Panc1 (cell line): Measurements from ENCODE around the gene PDE11A. TPM values are rescaled to one million over a fixed set of nuclear protein-coding genes. Genes with fewer than 3 reads are reported as not detected.

ENCODE experiments used
- ATAC-seq: fragments of 200-7000 bp; cut with Tn5 transposase; 2 replicates; pipeline ENCODE4 v1.9.1; 2020; ENCODE audit warnings: mild to moderate bottlenecking, moderate library complexity
- BruUV-seq: library from RNA; stranded (reverse); fragments of 400-500 nt; replicated peaks from 2 replicates; lab custom pipeline; 2021; lab: Mats Ljungman, UMichigan
- CTCF ChIA-PET: fragments of 300-600 bp; sonication (Branson Sonifier 250); formaldehyde crosslinking; loops from one replicate; lab custom pipeline; 2022; ENCODE audit warnings: antibody characterized with exemption; lab: Charles Lee
- POLR2A ChIA-PET: fragments of 300-600 bp; sonication (Branson Sonifier 250); formaldehyde crosslinking; loops from one replicate; lab custom pipeline; 2022; ENCODE audit warnings: antibody characterized with exemption; lab: Charles Lee
- DNase-seq: peaks from one replicate; pipeline ENCODE4 v3.0.0-alpha.2; 2010; ENCODE audit warnings: low read depth, low spot score
- H3K27ac ChIP-seq: 2 replicates; pipeline ENCODE4 v1.5.1; 2011; ENCODE audit warnings: mild to moderate bottlenecking, low read length, inconsistent platforms
- H3K27me3 ChIP-seq: fragments of 200-500 bp; sonication (Bioruptor generic); 2 replicates; pipeline ENCODE4 v1.6.0; 2014; ENCODE audit warnings: low read length, inconsistent platforms; ENCODE audit not compliant: control insufficient read depth, insufficient read depth
- H3K36me3 ChIP-seq: fragments of 200-500 bp; sonication (Bioruptor generic); 2 replicates; pipeline ENCODE4 v1.5.1; 2014; ENCODE audit warnings: inconsistent platforms, mild to moderate bottlenecking, low read length, moderate library complexity; ENCODE audit not compliant: control insufficient read depth, insufficient read depth
- H3K4me1 ChIP-seq: 2 replicates; pipeline ENCODE4 v1.5.1; 2011; ENCODE audit warnings: inconsistent platforms, mild to moderate bottlenecking, low read length, moderate library complexity; ENCODE audit not compliant: control insufficient read depth, insufficient read depth
- H3K4me3 ChIP-seq, 2 experiments: 2 replicates each; pipeline ENCODE4 v1.5.1; 2011 to 2012; ENCODE audit warnings: low read depth in 2 of 2, low read length in 2 of 2, mild to moderate bottlenecking in 2 of 2, inconsistent platforms in 1 of 2, moderate library complexity in 1 of 2
- H3K9me3 ChIP-seq: fragments of 200-500 bp; sonication (Bioruptor generic); 2 replicates; pipeline ENCODE4 v1.5.1; 2014; ENCODE audit warnings: low read depth, mild to moderate bottlenecking, inconsistent platforms, low read length, moderate library complexity; ENCODE audit not compliant: control insufficient read depth, insufficient read depth
- CTCF ChIP-seq: fragments of 450-650 bp; IDR thresholded peaks from 2 replicates; pipeline ENCODE4 v1.5.1; 2017; ENCODE audit warnings: mild to moderate bottlenecking
- POLR2AphosphoS5 ChIP-seq: IDR thresholded peaks from 2 replicates; pipeline ENCODE4 v1.6.1; 2012; ENCODE audit warnings: mild to moderate bottlenecking, low read depth, low read length, moderate library complexity
- SIN3A ChIP-seq: IDR thresholded peaks from 2 replicates; pipeline ENCODE4 v1.6.1; 2012; ENCODE audit warnings: low read depth, mild to moderate bottlenecking, low read length, moderate library complexity, borderline replicate concordance; ENCODE audit not compliant: insufficient read depth
- TCF7L2 ChIP-seq: IDR thresholded peaks from 2 replicates; pipeline ENCODE4 v1.6.1; 2011; ENCODE audit warnings: mild to moderate bottlenecking, low read depth, low read length, inconsistent platforms
- in situ Hi-C: cut with HindIII; loops from 2 replicates; pipeline ENCODE4 v1.10.0; 2016; ENCODE audit warnings: low sequenced_read_pairs, low pct_unique_long_range_greater_than_20kb
- intact Hi-C: fragments of 100-400 bp; cut with micrococcal nuclease; formaldehyde crosslinking; loops from one replicate; pipeline ENCODE4 v1.10.0; 2022; ENCODE audit not compliant: unreplicated experiment
- total RNA-seq: library from RNA; stranded (reverse); gene quantifications from one replicate; pipeline ENCODE4 v1.2.1, GENCODE V29; 2021; ENCODE audit not compliant: unreplicated experiment
- TF ChIP-seq, protein P1 (sequence below), 2 experiments: IDR thresholded peaks; 2 replicates each; pipeline ENCODE4 v1.6.1; 2011 to 2012; ENCODE audit warnings: low read depth in 2 of 2, control low read depth in 1 of 2, low read length in 1 of 2, mild to moderate bottlenecking in 1 of 2, moderate library complexity in 1 of 2; ENCODE audit not compliant: insufficient read depth in 1 of 2

The PDE11A gene
- total RNA-seq, 1 experiment from 2014 or later = not detected

GRCh38 chr2:177629357-177630024, 443.1 kb downstream of the PDE11A start:
- TF ChIP-seq, protein P1, sequence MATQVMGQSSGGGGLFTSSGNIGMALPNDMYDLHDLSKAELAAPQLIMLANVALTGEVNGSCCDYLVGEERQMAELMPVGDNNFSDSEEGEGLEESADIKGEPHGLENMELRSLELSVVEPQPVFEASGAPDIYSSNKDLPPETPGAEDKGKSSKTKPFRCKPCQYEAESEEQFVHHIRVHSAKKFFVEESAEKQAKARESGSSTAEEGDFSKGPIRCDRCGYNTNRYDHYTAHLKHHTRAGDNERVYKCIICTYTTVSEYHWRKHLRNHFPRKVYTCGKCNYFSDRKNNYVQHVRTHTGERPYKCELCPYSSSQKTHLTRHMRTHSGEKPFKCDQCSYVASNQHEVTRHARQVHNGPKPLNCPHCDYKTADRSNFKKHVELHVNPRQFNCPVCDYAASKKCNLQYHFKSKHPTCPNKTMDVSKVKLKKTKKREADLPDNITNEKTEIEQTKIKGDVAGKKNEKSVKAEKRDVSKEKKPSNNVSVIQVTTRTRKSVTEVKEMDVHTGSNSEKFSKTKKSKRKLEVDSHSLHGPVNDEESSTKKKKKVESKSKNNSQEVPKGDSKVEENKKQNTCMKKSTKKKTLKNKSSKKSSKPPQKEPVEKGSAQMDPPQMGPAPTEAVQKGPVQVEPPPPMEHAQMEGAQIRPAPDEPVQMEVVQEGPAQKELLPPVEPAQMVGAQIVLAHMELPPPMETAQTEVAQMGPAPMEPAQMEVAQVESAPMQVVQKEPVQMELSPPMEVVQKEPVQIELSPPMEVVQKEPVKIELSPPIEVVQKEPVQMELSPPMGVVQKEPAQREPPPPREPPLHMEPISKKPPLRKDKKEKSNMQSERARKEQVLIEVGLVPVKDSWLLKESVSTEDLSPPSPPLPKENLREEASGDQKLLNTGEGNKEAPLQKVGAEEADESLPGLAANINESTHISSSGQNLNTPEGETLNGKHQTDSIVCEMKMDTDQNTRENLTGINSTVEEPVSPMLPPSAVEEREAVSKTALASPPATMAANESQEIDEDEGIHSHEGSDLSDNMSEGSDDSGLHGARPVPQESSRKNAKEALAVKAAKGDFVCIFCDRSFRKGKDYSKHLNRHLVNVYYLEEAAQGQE (IDR thresholded peaks at IDR 0.05; ENCODE audit: insufficient read depth in 1 of 2, low read depth in 2 of 2, low read length in 1 of 2) = no peak
- TF ChIP-seq TCF7L2 = no peak
- no peak for TF ChIP-seq SIN3A
- no peak for TF ChIP-seq POLR2AphosphoS5
- no peak for TF ChIP-seq CTCF
- H3K9me3 ChIP-seq = no peaks in the 10 kb centered on the region
- in situ Hi-C loops (no loop called here), intact Hi-C loops (no loop called here)
- CTCF ChIA-PET = interaction anchor here (0.6 kb wide), 1 partner anchor 685 kb away, joined by 4 read pairs; no protein-coding TSS in a partner anchor
- no peaks in the 10 kb centered on the region for H3K36me3 ChIP-seq
- H3K4me3 ChIP-seq = no peak overlapping the region
- DNase-seq (no peak), ATAC-seq (no peak)
- BruUV-seq = no TSS peak
- H3K4me1 ChIP-seq = no peaks in the 10 kb centered on the region
- H3K27me3 ChIP-seq = no peaks in the 10 kb centered on the region; the same call in 1 of the 2 replicates
- POLR2A ChIA-PET = interaction anchor here (0.6 kb wide), 1 partner anchor 12 kb away, joined by 4 read pairs; no protein-coding TSS in a partner anchor
- no peak overlapping the region for H3K27ac ChIP-seq

- in situ Hi-C loops = no loop called here
- Histone ChIP-seq H3K36me3 (no peaks in the 10 kb centered on the region), H3K4me1 (no peaks in the 10 kb centered on the region), H3K27me3 (no peaks in the 10 kb centered on the region; the same call in 1 of the 2 replicates), H3K27ac (no peak overlapping the region), H3K4me3 (no peak overlapping the region), H3K9me3 (no peaks in the 10 kb centered on the region)
- no TSS peak for BruUV-seq
- ChIA-PET CTCF (no interaction called here), POLR2A (interaction anchor here (0.6 kb wide), 1 partner anchor 13 kb away, joined by 4 read pairs; no protein-coding TSS in a partner anchor)
- TF ChIP-seq CTCF = no peak
- TF ChIP-seq, protein P1 (IDR thresholded peaks at IDR 0.05; ENCODE audit: insufficient read depth in 1 of 2, low read depth in 2 of 2, low read length in 1 of 2) = no peak
- no peak for TF ChIP-seq SIN3A
- TF ChIP-seq TCF7L2 = no peak
- TF ChIP-seq POLR2AphosphoS5 = no peak
- ATAC-seq = no peak
- no peak for DNase-seq
- intact Hi-C loops = no loop called here
These were observed 443.7 kb downstream of the PDE11A start for GRCh38 chr2:177628831-177629230.
